K562 (cell line): ENCODE measurements around the gene CLIP2.

Experiments used
- ATF3 ChIP-seq, 2 experiments: fragments of 450-650 bp in 1 of 2; sonication (generic) in 1 of 2; formaldehyde crosslinking in 1 of 2; IDR thresholded peaks in 1 of 2; conservative IDR thresholded peaks in 1 of 2; 2 replicates each; pipeline versions ENCODE4 v1.6.1 to v1.8.1; 2016 to 2023; ENCODE audit warnings: mild to moderate bottlenecking in 2 of 2, moderate library complexity in 2 of 2, inconsistent platforms in 1 of 2, missing genetic modification reagents in 1 of 2
- CBX8 ChIP-seq: fragments of 200-600 bp; sonication (generic); IDR thresholded peaks from 2 replicates; pipeline ENCODE4 v1.6.1; 2012; ENCODE audit warnings: borderline replicate concordance, mixed run types, low read depth, mild to moderate bottlenecking, moderate library complexity, mixed read lengths, low read length, control low read depth, inconsistent platforms; ENCODE audit not compliant: poor library complexity, severe bottlenecking; ENCODE audit errors: extremely low read depth
- CTCF ChIP-seq, 3 experiments: IDR thresholded peaks in 2 of 3; conservative IDR thresholded peaks in 1 of 3; 2 replicates each; pipeline ENCODE4 v1.5.1; 2011 to 2012; ENCODE audit warnings: low read length in 3 of 3, mild to moderate bottlenecking in 3 of 3, control low read depth in 2 of 3, improper control_type of control experiment in 1 of 3, inconsistent platforms in 1 of 3, low read depth in 1 of 3, mixed read lengths in 1 of 3, moderate library complexity in 1 of 3; ENCODE audit not compliant: insufficient read depth in 2 of 3
- ETS1 ChIP-seq: conservative IDR thresholded peaks from 2 replicates; pipeline ENCODE4 v1.6.1; 2011; ENCODE audit warnings: low read depth, mild to moderate bottlenecking, low read length; ENCODE audit not compliant: control insufficient read depth
- EZH2 ChIP-seq: IDR thresholded peaks from 2 replicates; pipeline ENCODE4 v1.6.1; 2012; ENCODE audit warnings: low read depth, mild to moderate bottlenecking, inconsistent platforms, low read length, borderline replicate concordance
- ID3 ChIP-seq, 2 experiments: fragments of 250-450 bp in 1 of 2; fragments of 450-650 bp in 1 of 2; sonication (Bioruptor Pico) in 1 of 2; IDR thresholded peaks; 2 replicates each; pipeline versions ENCODE4 v1.6.1 to v1.8.0; 2016 to 2021; ENCODE audit warnings: mild to moderate bottlenecking in 2 of 2, moderate library complexity in 2 of 2, missing compliant biosample characterization in 1 of 2, missing genetic modification characterization in 1 of 2
- NR1H2 ChIP-seq: sonication (generic); formaldehyde crosslinking; IDR thresholded peaks from 2 replicates; pipeline ENCODE4 v1.4.0; 2020; ENCODE audit warnings: mild to moderate bottlenecking, missing genetic modification reagents
- PREB ChIP-seq: sonication (generic); formaldehyde crosslinking; IDR thresholded peaks from 2 replicates; pipeline ENCODE4 v1.8.1; 2023; ENCODE audit warnings: mild to moderate bottlenecking, missing genetic modification reagents
- TBL1XR1 ChIP-seq, 2 experiments: IDR thresholded peaks; 2 replicates each; pipeline ENCODE4 v1.6.1; 2012; ENCODE audit warnings: improper control_type of control experiment in 2 of 2, low read length in 2 of 2, mild to moderate bottlenecking in 1 of 2
- XRCC4 ChIP-seq: IDR thresholded peaks from one replicate; pipeline ENCODE4 v1.6.1; 2011; ENCODE audit not compliant: insufficient read depth, insufficient read length; ENCODE audit errors: extremely low read depth
- ZBTB34 ChIP-seq: fragments of 250-450 bp; sonication (Bioruptor Pico); IDR thresholded peaks from 2 replicates; pipeline ENCODE4 v1.8.0; 2021; ENCODE audit warnings: mild to moderate bottlenecking, moderate library complexity
- ZNF121 ChIP-seq: sonication (generic); formaldehyde crosslinking; conservative IDR thresholded peaks from 2 replicates; pipeline ENCODE4 v1.8.0; 2022; ENCODE audit warnings: missing genetic modification reagents

GRCh38 chr7:74449144-74449543 lies 159.9 kb downstream of the CLIP2 start:
- TF ChIP-seq EZH2 (no peak), XRCC4 (no peak), ATF3 (IDR thresholded peaks at IDR 0.05) (no peak), ATF3 (CRISPR knock-in tag; conservative IDR thresholded peaks at IDR 0.05) (no peak), CBX8 (no peak), TBL1XR1 (IDR thresholded peaks at IDR 0.05; ENCODE audit: low read length in 2 of 2) (no peak), ZNF121 (no peak), ZBTB34 (CRISPR knock-in tag) (no peak), ETS1 (no peak), CTCF (IDR thresholded peaks at IDR 0.05 in 2 of 3, conservative IDR thresholded peaks at IDR 0.05 in 1 of 3; ENCODE audit: insufficient read depth in 2 of 3, low read depth in 1 of 3, low read length in 3 of 3) (no peak), NR1H2 (no peak), PREB (CRISPR knock-in tag) (no peak), ID3 (CRISPR knock-in tag; IDR thresholded peaks at IDR 0.05) (no peak), ID3 (tag; IDR thresholded peaks at IDR 0.05) (no peak)
